K562 (cell line): ENCODE measurements around the gene SEMA6B.

Experiments used
- CUX1 ChIP-seq: fragments of 200-800 bp; sonication (Bioruptor generic); IDR thresholded peaks from 2 replicates; pipeline ENCODE4 v1.6.1; 2016; ENCODE audit warnings: missing genetic modification characterization, missing compliant biosample characterization
- ETS1 ChIP-seq: conservative IDR thresholded peaks from 2 replicates; pipeline ENCODE4 v1.6.1; 2011; ENCODE audit warnings: low read depth, mild to moderate bottlenecking, low read length; ENCODE audit not compliant: control insufficient read depth
- GTF2F1 ChIP-seq: IDR thresholded peaks from 2 replicates; pipeline ENCODE4 v1.6.1; 2011; ENCODE audit warnings: low read depth, low read length, improper control_type of control experiment
- MTA1 ChIP-seq: fragments of 450-650 bp; IDR thresholded peaks from 2 replicates; pipeline ENCODE4 v1.6.1; 2017; ENCODE audit warnings: borderline replicate concordance
- NFIC ChIP-seq: fragments of 450-650 bp; IDR thresholded peaks from 2 replicates; pipeline ENCODE4 v1.6.1; 2017; ENCODE audit warnings: mild to moderate bottlenecking, inconsistent platforms
- POLR2AphosphoS5 ChIP-seq: IDR thresholded peaks from 2 replicates; pipeline ENCODE4 v1.6.1; 2011; ENCODE audit warnings: mild to moderate bottlenecking, low read depth, low read length, moderate library complexity; ENCODE audit not compliant: control insufficient read depth, insufficient read depth
- SIX5 ChIP-seq, 2 experiments: IDR thresholded peaks; 2 replicates each; pipeline ENCODE4 v1.6.1; 2011; ENCODE audit warnings: low read length in 2 of 2, borderline replicate concordance in 1 of 2, low read depth in 1 of 2, mild to moderate bottlenecking in 1 of 2, moderate library complexity in 1 of 2; ENCODE audit not compliant: insufficient read depth in 1 of 2
- TAF1 ChIP-seq: IDR thresholded peaks from 2 replicates; pipeline ENCODE4 v1.6.1; 2011; ENCODE audit warnings: mild to moderate bottlenecking, low read length, moderate library complexity; ENCODE audit not compliant: insufficient read depth, control insufficient read depth, severe bottlenecking; ENCODE audit errors: extremely low read depth
- ZNF224 ChIP-seq: sonication (generic); formaldehyde crosslinking; IDR thresholded peaks from 2 replicates; pipeline ENCODE4 v1.8.0; 2022; ENCODE audit warnings: mild to moderate bottlenecking, missing genetic modification reagents
- TF ChIP-seq, protein P1 (sequence below): fragments of 450-650 bp; IDR thresholded peaks from 2 replicates; pipeline ENCODE4 v1.6.1; 2016
- TF ChIP-seq, protein P2 (sequence below), 2 experiments: fragments of 450-650 bp in 1 of 2; sonication (generic) in 1 of 2; formaldehyde crosslinking in 1 of 2; IDR thresholded peaks in 1 of 2; conservative IDR thresholded peaks in 1 of 2; 2 replicates each; pipeline versions ENCODE4 v1.6.1 to v1.8.1; 2016 to 2023; ENCODE audit warnings: mild to moderate bottlenecking in 2 of 2, moderate library complexity in 2 of 2, inconsistent platforms in 1 of 2, missing genetic modification reagents in 1 of 2
- TF ChIP-seq, protein P3 (sequence below), 3 experiments: IDR thresholded peaks in 2 of 3; conservative IDR thresholded peaks in 1 of 3; 2 replicates each; pipeline ENCODE4 v1.5.1; 2011 to 2012; ENCODE audit warnings: low read length in 3 of 3, mild to moderate bottlenecking in 3 of 3, control low read depth in 2 of 3, improper control_type of control experiment in 1 of 3, inconsistent platforms in 1 of 3, low read depth in 1 of 3, mixed read lengths in 1 of 3, moderate library complexity in 1 of 3; ENCODE audit not compliant: insufficient read depth in 2 of 3

- TF ChIP-seq POLR2AphosphoS5 (no peak), TAF1 (no peak), ETS1 (no peak), CUX1 (no peak), ZNF224 (CRISPR knock-in tag) (no peak), GTF2F1 (no peak), SIX5 (IDR thresholded peaks at IDR 0.05; ENCODE audit: borderline replicate concordance in 1 of 2, insufficient read depth in 1 of 2, low read depth in 1 of 2, low read length in 2 of 2) (no peak), NFIC (no peak), MTA1 (no peak)
- TF ChIP-seq, protein P1, sequence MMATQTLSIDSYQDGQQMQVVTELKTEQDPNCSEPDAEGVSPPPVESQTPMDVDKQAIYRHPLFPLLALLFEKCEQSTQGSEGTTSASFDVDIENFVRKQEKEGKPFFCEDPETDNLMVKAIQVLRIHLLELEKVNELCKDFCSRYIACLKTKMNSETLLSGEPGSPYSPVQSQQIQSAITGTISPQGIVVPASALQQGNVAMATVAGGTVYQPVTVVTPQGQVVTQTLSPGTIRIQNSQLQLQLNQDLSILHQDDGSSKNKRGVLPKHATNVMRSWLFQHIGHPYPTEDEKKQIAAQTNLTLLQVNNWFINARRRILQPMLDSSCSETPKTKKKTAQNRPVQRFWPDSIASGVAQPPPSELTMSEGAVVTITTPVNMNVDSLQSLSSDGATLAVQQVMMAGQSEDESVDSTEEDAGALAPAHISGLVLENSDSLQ = no peak
- TF ChIP-seq, protein P2, sequence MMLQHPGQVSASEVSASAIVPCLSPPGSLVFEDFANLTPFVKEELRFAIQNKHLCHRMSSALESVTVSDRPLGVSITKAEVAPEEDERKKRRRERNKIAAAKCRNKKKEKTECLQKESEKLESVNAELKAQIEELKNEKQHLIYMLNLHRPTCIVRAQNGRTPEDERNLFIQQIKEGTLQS (IDR thresholded peaks at IDR 0.05) = no peak
- TF ChIP-seq, protein P2 (CRISPR knock-in tag; conservative IDR thresholded peaks at IDR 0.05) = no peak
- TF ChIP-seq, protein P3, sequence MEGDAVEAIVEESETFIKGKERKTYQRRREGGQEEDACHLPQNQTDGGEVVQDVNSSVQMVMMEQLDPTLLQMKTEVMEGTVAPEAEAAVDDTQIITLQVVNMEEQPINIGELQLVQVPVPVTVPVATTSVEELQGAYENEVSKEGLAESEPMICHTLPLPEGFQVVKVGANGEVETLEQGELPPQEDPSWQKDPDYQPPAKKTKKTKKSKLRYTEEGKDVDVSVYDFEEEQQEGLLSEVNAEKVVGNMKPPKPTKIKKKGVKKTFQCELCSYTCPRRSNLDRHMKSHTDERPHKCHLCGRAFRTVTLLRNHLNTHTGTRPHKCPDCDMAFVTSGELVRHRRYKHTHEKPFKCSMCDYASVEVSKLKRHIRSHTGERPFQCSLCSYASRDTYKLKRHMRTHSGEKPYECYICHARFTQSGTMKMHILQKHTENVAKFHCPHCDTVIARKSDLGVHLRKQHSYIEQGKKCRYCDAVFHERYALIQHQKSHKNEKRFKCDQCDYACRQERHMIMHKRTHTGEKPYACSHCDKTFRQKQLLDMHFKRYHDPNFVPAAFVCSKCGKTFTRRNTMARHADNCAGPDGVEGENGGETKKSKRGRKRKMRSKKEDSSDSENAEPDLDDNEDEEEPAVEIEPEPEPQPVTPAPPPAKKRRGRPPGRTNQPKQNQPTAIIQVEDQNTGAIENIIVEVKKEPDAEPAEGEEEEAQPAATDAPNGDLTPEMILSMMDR (IDR thresholded peaks at IDR 0.05 in 2 of 3, conservative IDR thresholded peaks at IDR 0.05 in 1 of 3; ENCODE audit: insufficient read depth in 2 of 3, low read depth in 1 of 3, low read length in 3 of 3) = no peak
Measured at GRCh38 chr19:4571305-4571917, 11.9 kb upstream of the SEMA6B start.
